HCT116 (cell line): ENCODE results near the gene CRTC3. TPM values are rescaled to one million over a fixed set of nuclear protein-coding genes. Genes with fewer than 3 reads are reported as not detected.

Source experiments
- ATAC-seq: fragments of 200-7000 bp; cut with Tn5 transposase; 2 replicates; pipeline ENCODE4 v1.9.1; 2020; ENCODE audit warnings: mild to moderate bottlenecking, moderate library complexity
- BruUV-seq: library from RNA; stranded (reverse); fragments of 400-500 nt; replicated peaks from 2 replicates; lab custom pipeline; 2021; lab: Mats Ljungman, UMichigan
- CTCF ChIA-PET: fragments of 300-600 bp; sonication (Branson Sonifier 250); formaldehyde crosslinking; loops from one replicate; lab custom pipeline; 2021; ENCODE audit warnings: antibody characterized with exemption; lab: Charles Lee
- POLR2A ChIA-PET: fragments of 300-600, 350-600 bp; sonication (Branson Sonifier 250); formaldehyde crosslinking; loops from one replicate; lab custom pipeline; 2021; ENCODE audit warnings: antibody characterized with exemption; lab: Charles Lee
- RAD21 ChIA-PET, 2 experiments: fragments of 300-600 bp; sonication (Branson Sonifier 250); formaldehyde crosslinking; loops; one replicate each; lab custom pipeline; 2023; ENCODE audit warnings: low total read pairs in 2 of 2; ENCODE audit not compliant: uncharacterized antibody in 2 of 2, unreplicated experiment in 2 of 2, low non-redundant PET in 1 of 2; lab: Charles Lee
- DNase-seq: peaks from one replicate; pipeline ENCODE4 v3.0.0-alpha.2; 2010; ENCODE audit warnings: low read depth, low spot score
- H2AFZ ChIP-seq: fragments of 200-600 bp; shearing (Covaris generic), sonication (generic); 2 replicates; pipeline ENCODE4 v1.6.1; 2017; ENCODE audit warnings: low read depth, mixed run types, mixed read lengths, antibody characterized with exemption, low read length; ENCODE audit not compliant: poor library complexity, severe bottlenecking
- H3K27ac ChIP-seq: 2 replicates; pipeline ENCODE4 v1.5.1; 2012; ENCODE audit warnings: low read depth, low read length
- H3K27me3 ChIP-seq: fragments of 200-600 bp; sonication (generic); 2 replicates; pipeline ENCODE4 v1.6.1; 2016; ENCODE audit warnings: mixed run types, low read length, mixed read lengths; ENCODE audit not compliant: insufficient read depth
- H3K36me3 ChIP-seq, 2 experiments: fragments of 200-500 bp in 1 of 2; fragments of 200-600 bp in 1 of 2; sonication (Bioruptor generic) in 1 of 2; sonication (generic) in 1 of 2; 2 replicates each; pipeline versions ENCODE4 v1.5.1 to v1.6.1; 2014 to 2016; ENCODE audit warnings: low read length in 2 of 2, inconsistent platforms in 1 of 2, mixed read lengths in 1 of 2, mixed run types in 1 of 2; ENCODE audit not compliant: insufficient read depth in 2 of 2, control insufficient read depth in 1 of 2
- H3K4me1 ChIP-seq, 2 experiments: fragments of 200-600 bp in 1 of 2; sonication (generic) in 1 of 2; 2 replicates each; pipeline versions ENCODE4 v1.5.1 to v1.6.1; 2012 to 2017; ENCODE audit warnings: low read length in 2 of 2, inconsistent platforms in 1 of 2, mild to moderate bottlenecking in 1 of 2, mixed read lengths in 1 of 2, mixed run types in 1 of 2, moderate library complexity in 1 of 2; ENCODE audit not compliant: insufficient read depth in 2 of 2, control insufficient read depth in 1 of 2
- H3K4me2 ChIP-seq: fragments of 200-600 bp; sonication (generic); 2 replicates; pipeline ENCODE4 v1.6.1; 2017; ENCODE audit warnings: mixed run types, low read length, mixed read lengths
- H3K4me3 ChIP-seq, 2 experiments: fragments of 200-600 bp in 1 of 2; sonication (generic) in 1 of 2; replicated peaks in 1 of 2; 2 replicates each; pipeline ENCODE4 v1.5.1; 2011 to 2016; ENCODE audit warnings: low read length in 2 of 2, control low read depth in 1 of 2, low read depth in 1 of 2, mild to moderate bottlenecking in 1 of 2, mixed read lengths in 1 of 2, mixed run types in 1 of 2
- H3K79me2 ChIP-seq: fragments of 200-600 bp; sonication (generic); 2 replicates; pipeline ENCODE4 v1.6.1; 2017; ENCODE audit warnings: mild to moderate bottlenecking, mixed run types, low read length, moderate library complexity, mixed read lengths; ENCODE audit not compliant: insufficient read depth
- H3K9ac ChIP-seq: fragments of 200-600 bp; sonication (generic); 2 replicates; pipeline ENCODE4 v1.6.1; 2016; ENCODE audit warnings: low read length, mixed read lengths
- H3K9me2 ChIP-seq: fragments of 200-600 bp; sonication (generic), shearing (Covaris generic); 2 replicates; pipeline ENCODE4 v1.6.1; 2017; ENCODE audit warnings: mixed run types, mild to moderate bottlenecking, moderate library complexity; ENCODE audit not compliant: insufficient read depth
- H3K9me3 ChIP-seq, 2 experiments: fragments of 200-500 bp in 1 of 2; fragments of 200-600 bp in 1 of 2; sonication (Bioruptor generic) in 1 of 2; sonication (generic) in 1 of 2; 2 replicates each; pipeline ENCODE4 v1.6.1; 2014 to 2017; ENCODE audit warnings: low read length in 2 of 2, mixed read lengths in 2 of 2, inconsistent platforms in 1 of 2, low read depth in 1 of 2, mild to moderate bottlenecking in 1 of 2, mixed run types in 1 of 2, moderate library complexity in 1 of 2; ENCODE audit not compliant: control insufficient read depth in 1 of 2, insufficient read depth in 1 of 2
- H4K20me1 ChIP-seq: fragments of 200-600 bp; sonication (generic), shearing (Covaris generic); 2 replicates; pipeline ENCODE4 v1.6.1; 2017; ENCODE audit warnings: mixed run types, mild to moderate bottlenecking, moderate library complexity; ENCODE audit not compliant: insufficient read depth
- CBX3 ChIP-seq: IDR thresholded peaks from 2 replicates; pipeline ENCODE4 v1.6.1; 2012; ENCODE audit warnings: low read depth
- CEBPB ChIP-seq: IDR thresholded peaks from 2 replicates; pipeline ENCODE4 v1.6.1; 2012; ENCODE audit warnings: low read depth
- EGR1 ChIP-seq: IDR thresholded peaks from 2 replicates; pipeline ENCODE4 v1.6.1; 2012; ENCODE audit warnings: low read depth
- ELF1 ChIP-seq: IDR thresholded peaks from 2 replicates; pipeline ENCODE4 v1.6.1; 2012; ENCODE audit warnings: low read depth, borderline replicate concordance
- EZH2 ChIP-seq: fragments of 200-600 bp; sonication (generic); IDR thresholded peaks from 2 replicates; pipeline ENCODE4 v1.6.1; 2017; ENCODE audit warnings: antibody characterized with exemption, mixed run types
- EZH2phosphoT487 ChIP-seq: fragments of 200-600 bp; IDR thresholded peaks from 2 replicates; pipeline ENCODE4 v1.6.1; 2018; ENCODE audit warnings: antibody characterized with exemption, borderline replicate concordance
- POLR2A ChIP-seq: IDR thresholded peaks from 2 replicates; pipeline ENCODE4 v1.7.0; 2011; ENCODE audit warnings: borderline replicate concordance; ENCODE audit not compliant: insufficient read depth, insufficient read length; ENCODE audit errors: extremely low read depth
- POLR2AphosphoS5 ChIP-seq: IDR thresholded peaks from 2 replicates; pipeline ENCODE4 v1.6.1; 2011; ENCODE audit warnings: mild to moderate bottlenecking, low read depth, low read length, moderate library complexity
- RAD21 ChIP-seq: IDR thresholded peaks from 2 replicates; pipeline ENCODE4 v1.6.1; 2012; ENCODE audit warnings: low read depth, mild to moderate bottlenecking
- SP1 ChIP-seq: IDR thresholded peaks from 2 replicates; pipeline ENCODE4 v1.6.1; 2012; ENCODE audit warnings: low read depth
- SRF ChIP-seq: IDR thresholded peaks from 2 replicates; pipeline ENCODE4 v1.6.1; 2012; ENCODE audit warnings: low read depth
- TCF7L2 ChIP-seq: IDR thresholded peaks from 2 replicates; pipeline ENCODE4 v1.7.0; 2011; ENCODE audit warnings: borderline replicate concordance, inconsistent platforms; ENCODE audit not compliant: insufficient read depth, insufficient read length; ENCODE audit errors: extremely low read depth
- YY1 ChIP-seq: IDR thresholded peaks from 2 replicates; pipeline ENCODE4 v1.6.1; 2011; ENCODE audit warnings: low read length, low read depth, moderate library complexity, mild to moderate bottlenecking; ENCODE audit not compliant: insufficient replicate concordance; ENCODE audit errors: extremely low read depth
- intact Hi-C: fragments of 100-400 bp; cut with micrococcal nuclease; formaldehyde crosslinking; loops from 2 replicates; pipeline ENCODE4 v1.10.0; 2022
- total RNA-seq: library from RNA; stranded (reverse); gene quantifications from one replicate; pipeline ENCODE4 v1.2.1, GENCODE V29; 2021; ENCODE audit not compliant: unreplicated experiment
- TF ChIP-seq, protein P1 (sequence below), 3 experiments: fragments of 200-600 bp in 1 of 3; sonication (generic) in 1 of 3; IDR thresholded peaks in 2 of 3; conservative IDR thresholded peaks in 1 of 3; 2 replicates each; pipeline ENCODE4 v1.5.1; 2012 to 2017; ENCODE audit warnings: low read depth in 2 of 3, low read length in 2 of 3, antibody characterized with exemption in 1 of 3, borderline replicate concordance in 1 of 3, control low read depth in 1 of 3, mild to moderate bottlenecking in 1 of 3, mixed read lengths in 1 of 3, mixed run types in 1 of 3, moderate library complexity in 1 of 3; ENCODE audit not compliant: insufficient read depth in 1 of 3
- TF ChIP-seq, protein P2 (sequence below): IDR thresholded peaks from 2 replicates; pipeline ENCODE4 v1.6.1; 2011; ENCODE audit warnings: mild to moderate bottlenecking, low read length, moderate library complexity; ENCODE audit not compliant: insufficient replicate concordance; ENCODE audit errors: extremely low read depth

CRTC3 gene
- total RNA-seq, 1 experiment from 2014 or later = 20.7 TPM

DNA sequence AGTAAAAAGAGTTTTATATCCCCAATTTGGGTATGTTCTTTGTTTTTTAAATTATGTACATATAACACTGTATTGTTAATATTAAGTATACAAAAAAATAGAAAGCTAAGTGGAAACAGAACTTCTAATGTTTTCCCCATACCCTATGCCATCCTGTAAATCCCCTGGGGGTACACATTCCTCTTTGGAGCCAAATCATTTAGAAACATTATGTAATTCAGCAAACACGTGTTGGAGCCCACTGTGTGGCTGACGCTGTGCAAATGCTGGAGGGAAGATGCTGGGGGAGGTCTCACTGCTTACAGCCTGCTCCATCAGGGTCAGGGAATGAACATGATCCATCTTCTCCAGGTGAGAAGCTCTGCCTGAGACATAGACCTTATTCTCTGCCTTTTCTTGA is 52.8 kb downstream of the CRTC3 start:
- H3K27ac ChIP-seq = no peak overlapping the region
- intact Hi-C loops = no loop called here
- H3K4me3 ChIP-seq = no peak overlapping the region
- no peaks in the 10 kb centered on the region for H3K36me3 ChIP-seq
- no peaks in the 10 kb centered on the region for H3K9me2 ChIP-seq
- H3K9me3 ChIP-seq = no peaks in the 10 kb centered on the region
- CTCF ChIA-PET = no interaction called here
- H4K20me1 ChIP-seq = no peaks in the 10 kb centered on the region
- H2AFZ ChIP-seq = no peak overlapping the region
- H3K9ac ChIP-seq = no peak overlapping the region
- H3K4me1 ChIP-seq = no peaks in the 10 kb centered on the region
- POLR2A ChIA-PET = no interaction called here
- no peak for DNase-seq
- TF ChIP-seq POLR2A (no peak), EZH2 (no peak), CBX3 (no peak), ELF1 (no peak), SRF (no peak), POLR2AphosphoS5 (no peak), EGR1 (no peak), TCF7L2 (no peak), EZH2phosphoT487 (no peak), SP1 (no peak), RAD21 (no peak), CEBPB (no peak), YY1 (no peak)
- TF ChIP-seq, protein P1, sequence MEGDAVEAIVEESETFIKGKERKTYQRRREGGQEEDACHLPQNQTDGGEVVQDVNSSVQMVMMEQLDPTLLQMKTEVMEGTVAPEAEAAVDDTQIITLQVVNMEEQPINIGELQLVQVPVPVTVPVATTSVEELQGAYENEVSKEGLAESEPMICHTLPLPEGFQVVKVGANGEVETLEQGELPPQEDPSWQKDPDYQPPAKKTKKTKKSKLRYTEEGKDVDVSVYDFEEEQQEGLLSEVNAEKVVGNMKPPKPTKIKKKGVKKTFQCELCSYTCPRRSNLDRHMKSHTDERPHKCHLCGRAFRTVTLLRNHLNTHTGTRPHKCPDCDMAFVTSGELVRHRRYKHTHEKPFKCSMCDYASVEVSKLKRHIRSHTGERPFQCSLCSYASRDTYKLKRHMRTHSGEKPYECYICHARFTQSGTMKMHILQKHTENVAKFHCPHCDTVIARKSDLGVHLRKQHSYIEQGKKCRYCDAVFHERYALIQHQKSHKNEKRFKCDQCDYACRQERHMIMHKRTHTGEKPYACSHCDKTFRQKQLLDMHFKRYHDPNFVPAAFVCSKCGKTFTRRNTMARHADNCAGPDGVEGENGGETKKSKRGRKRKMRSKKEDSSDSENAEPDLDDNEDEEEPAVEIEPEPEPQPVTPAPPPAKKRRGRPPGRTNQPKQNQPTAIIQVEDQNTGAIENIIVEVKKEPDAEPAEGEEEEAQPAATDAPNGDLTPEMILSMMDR (IDR thresholded peaks at IDR 0.05 in 2 of 3, conservative IDR thresholded peaks at IDR 0.05 in 1 of 3; ENCODE audit: borderline replicate concordance in 1 of 3, insufficient read depth in 1 of 3, low read depth in 2 of 3, low read length in 2 of 3) = no peak
- TF ChIP-seq, protein P2, sequence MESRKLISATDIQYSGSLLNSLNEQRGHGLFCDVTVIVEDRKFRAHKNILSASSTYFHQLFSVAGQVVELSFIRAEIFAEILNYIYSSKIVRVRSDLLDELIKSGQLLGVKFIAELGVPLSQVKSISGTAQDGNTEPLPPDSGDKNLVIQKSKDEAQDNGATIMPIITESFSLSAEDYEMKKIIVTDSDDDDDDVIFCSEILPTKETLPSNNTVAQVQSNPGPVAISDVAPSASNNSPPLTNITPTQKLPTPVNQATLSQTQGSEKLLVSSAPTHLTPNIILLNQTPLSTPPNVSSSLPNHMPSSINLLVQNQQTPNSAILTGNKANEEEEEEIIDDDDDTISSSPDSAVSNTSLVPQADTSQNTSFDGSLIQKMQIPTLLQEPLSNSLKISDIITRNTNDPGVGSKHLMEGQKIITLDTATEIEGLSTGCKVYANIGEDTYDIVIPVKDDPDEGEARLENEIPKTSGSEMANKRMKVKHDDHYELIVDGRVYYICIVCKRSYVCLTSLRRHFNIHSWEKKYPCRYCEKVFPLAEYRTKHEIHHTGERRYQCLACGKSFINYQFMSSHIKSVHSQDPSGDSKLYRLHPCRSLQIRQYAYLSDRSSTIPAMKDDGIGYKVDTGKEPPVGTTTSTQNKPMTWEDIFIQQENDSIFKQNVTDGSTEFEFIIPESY = no peak
- no peaks in the 10 kb centered on the region for H3K27me3 ChIP-seq
- ATAC-seq = no peak
- RAD21 ChIA-PET = no interaction called here
- peaks cover 3% of the 10 kb centered on the region; the same call in 1 of the 2 replicates for H3K79me2 ChIP-seq
- H3K4me2 ChIP-seq = no peak overlapping the region
- BruUV-seq = no TSS peak
